Measurements from ENCODE around the gene DPYSL3.

GRCh38 chr5:147530530-147531389, 20.9 kb upstream of the DPYSL3 start:
- TF ChIP-seq CTCF (IDR thresholded peaks at IDR 0.05; ENCODE audit: extremely low read depth in 1 of 2, insufficient read depth in 1 of 2, low read depth in 1 of 2, low read length in 2 of 2), result no peak
- TF ChIP-seq JUN (IDR thresholded peaks at IDR 0.05; ENCODE audit: borderline replicate concordance, insufficient read depth, insufficient read length, low read depth), result peak; percentile 95
- no peak for TF ChIP-seq POLR2A (IDR thresholded peaks at IDR 0.05; ENCODE audit: low read depth, low read length)
- no peak for TF ChIP-seq EZH2 (IDR thresholded peaks at IDR 0.05; ENCODE audit: borderline replicate concordance, low read depth, low read length, severe bottlenecking)
- TF ChIP-seq POLR2AphosphoS5 (IDR thresholded peaks at IDR 0.05; ENCODE audit: insufficient read depth, low read depth, low read length), result peak; percentile 34
- TF ChIP-seq MYC (IDR thresholded peaks at IDR 0.05; ENCODE audit: low read depth, low read length), result no peak
